Ramos (cell line): ENCODE data around the gene CDKAL1.

Source experiments
- in situ Hi-C: fragments of 300-500 bp; cut with MboI; formaldehyde crosslinking; loops from one replicate; pipeline ENCODE4 v1.14.3; 2022; ENCODE audit warnings: low sequenced_read_pairs; ENCODE audit not compliant: unreplicated experiment

Gene CDKAL1

GRCh38 chr6:20978151-20978614 is 443.9 kb downstream of the CDKAL1 start:
- in situ Hi-C loops = no loop called here

- in situ Hi-C loops = no loop called here
Measured at GRCh38 chr6:20979076-20979475, 444.8 kb downstream of the CDKAL1 start.

GRCh38 chr6:20983961-20984360 is 449.7 kb downstream of the CDKAL1 start:
- in situ Hi-C loops = no loop called here

- in situ Hi-C loops = no loop called here
Measured at GRCh38 chr6:20985821-20986220, 451.6 kb downstream of the CDKAL1 start.

- in situ Hi-C loops = no loop called here
Measured at GRCh38 chr6:20991910-20992309, 457.7 kb downstream of the CDKAL1 start.

- in situ Hi-C loops = no loop called here
Measured at GRCh38 chr6:20996099-20996498, 461.8 kb downstream of the CDKAL1 start.

- in situ Hi-C loops = no loop called here
Measured at GRCh38 chr6:20997143-20997769, 463.0 kb downstream of the CDKAL1 start.

GRCh38 chr6:20997770-20998147 is 463.5 kb downstream of the CDKAL1 start:
- in situ Hi-C loops = no loop called here

- in situ Hi-C loops = no loop called here
Measured at GRCh38 chr6:20998748-20999448, 464.6 kb downstream of the CDKAL1 start.

GRCh38 chr6:21000331-21000801 is 466.1 kb downstream of the CDKAL1 start:
- in situ Hi-C loops = no loop called here

- in situ Hi-C loops = no loop called here
Measured at GRCh38 chr6:21001736-21002135, 467.5 kb downstream of the CDKAL1 start.

- in situ Hi-C loops = no loop called here
Measured at GRCh38 chr6:21003780-21004541, 469.7 kb downstream of the CDKAL1 start.

- in situ Hi-C loops = no loop called here
Measured at GRCh38 chr6:21005816-21006570, 471.7 kb downstream of the CDKAL1 start.

GRCh38 chr6:21019614-21020013 is 485.4 kb downstream of the CDKAL1 start:
- in situ Hi-C loops = no loop called here

- in situ Hi-C loops = no loop called here
Measured at GRCh38 chr6:21022343-21023107, 488.3 kb downstream of the CDKAL1 start.

GRCh38 chr6:21023210-21023609 is 489.0 kb downstream of the CDKAL1 start:
- in situ Hi-C loops = no loop called here

GRCh38 chr6:21024616-21025015 is 490.4 kb downstream of the CDKAL1 start:
- in situ Hi-C loops = no loop called here

- in situ Hi-C loops = no loop called here
Measured at GRCh38 chr6:21026576-21027273, 492.5 kb downstream of the CDKAL1 start.

- in situ Hi-C loops = no loop called here
Measured at GRCh38 chr6:21027507-21027906, 493.2 kb downstream of the CDKAL1 start.
